Epidermal melanocyte (primary cell): ENCODE measurements around the gene GNAI2.
"Not testable (repeated sequence)": the region's sequence is repeated elsewhere in the genome, so short reads cannot be mapped to it uniquely, and the experiment has no call there.

Experiments
- DNase-seq: peaks from one replicate; pipeline ENCODE4 v3.0.0; 2011; ENCODE audit warnings: low spot score; ENCODE audit not compliant: insufficient read length

GNAI2 gene

DNA sequence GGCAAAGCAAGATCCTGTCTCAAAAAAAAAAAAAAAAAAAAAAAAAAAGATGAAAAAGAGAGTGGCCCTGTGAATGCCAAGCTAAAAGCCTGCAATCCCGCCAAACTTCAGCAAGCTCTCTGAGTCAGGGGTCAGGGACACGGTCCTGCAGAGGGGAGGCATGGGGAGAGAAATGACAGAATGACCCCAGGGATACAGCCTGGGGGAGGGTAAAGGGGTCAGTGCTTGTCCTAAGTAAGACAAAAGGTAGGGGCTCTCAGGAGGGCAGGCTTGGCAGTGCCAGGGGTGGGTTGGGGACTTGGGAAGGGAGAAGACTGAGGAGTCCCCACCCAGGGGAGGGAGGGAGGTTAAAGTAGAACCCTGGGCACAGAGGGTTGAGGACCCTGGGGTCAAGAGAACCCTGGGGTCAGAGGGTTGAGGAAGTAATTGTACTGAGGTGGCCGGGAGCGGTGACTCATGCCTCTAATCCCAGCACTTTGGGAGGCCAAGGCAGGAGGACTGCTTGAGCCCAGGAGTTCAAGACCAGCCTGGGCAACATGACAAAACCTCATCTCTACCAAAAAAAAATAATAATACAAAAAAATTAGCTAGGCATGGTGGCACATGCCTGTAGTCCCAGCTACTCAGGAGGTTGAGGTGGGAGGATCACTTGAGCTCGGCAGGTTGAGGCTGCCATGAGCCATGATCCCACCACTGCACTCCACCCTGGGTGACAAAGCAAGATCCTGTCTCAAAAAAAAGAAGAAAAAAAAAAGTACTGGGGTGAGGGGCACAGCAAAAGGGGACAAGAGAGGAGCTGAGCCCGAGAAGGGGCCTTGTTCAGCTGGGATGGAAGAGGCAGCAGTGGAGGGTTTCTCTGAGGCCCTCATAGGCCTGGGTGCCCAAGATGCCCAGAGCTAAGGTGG lies 27.7 kb downstream of the GNAI2 start:
- no peak for DNase-seq

DNA sequence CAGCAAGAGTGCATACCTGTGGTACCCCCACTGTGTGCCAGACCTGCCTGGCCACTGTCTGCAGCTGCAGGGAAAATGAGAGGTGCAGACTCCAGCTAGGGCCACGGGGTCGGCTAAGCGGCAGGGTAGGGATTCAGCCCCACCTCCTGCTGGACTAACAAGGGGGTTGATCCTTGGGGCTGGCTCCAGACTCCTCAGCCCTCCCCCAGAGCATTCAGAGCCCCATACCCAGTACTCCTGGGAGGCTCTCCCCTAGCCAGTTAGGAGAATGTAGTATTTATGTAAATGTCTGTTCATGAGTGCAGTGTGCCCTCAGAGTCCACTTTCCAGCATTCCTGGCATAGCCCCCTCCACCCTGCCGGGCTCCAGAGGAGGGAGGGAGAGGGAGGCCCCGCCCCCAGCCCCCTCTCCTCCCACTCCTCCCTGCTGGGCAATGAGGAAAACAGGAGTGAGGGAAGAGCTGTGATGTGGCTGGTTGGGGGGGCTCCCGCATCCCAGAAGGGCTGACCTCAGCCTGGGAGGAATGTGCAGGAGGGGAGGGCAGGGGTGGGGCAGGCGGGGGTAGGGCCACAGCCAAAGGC lies 28.5 kb downstream of the GNAI2 start:
- DNase-seq, result peak; percentile 85

DNA sequence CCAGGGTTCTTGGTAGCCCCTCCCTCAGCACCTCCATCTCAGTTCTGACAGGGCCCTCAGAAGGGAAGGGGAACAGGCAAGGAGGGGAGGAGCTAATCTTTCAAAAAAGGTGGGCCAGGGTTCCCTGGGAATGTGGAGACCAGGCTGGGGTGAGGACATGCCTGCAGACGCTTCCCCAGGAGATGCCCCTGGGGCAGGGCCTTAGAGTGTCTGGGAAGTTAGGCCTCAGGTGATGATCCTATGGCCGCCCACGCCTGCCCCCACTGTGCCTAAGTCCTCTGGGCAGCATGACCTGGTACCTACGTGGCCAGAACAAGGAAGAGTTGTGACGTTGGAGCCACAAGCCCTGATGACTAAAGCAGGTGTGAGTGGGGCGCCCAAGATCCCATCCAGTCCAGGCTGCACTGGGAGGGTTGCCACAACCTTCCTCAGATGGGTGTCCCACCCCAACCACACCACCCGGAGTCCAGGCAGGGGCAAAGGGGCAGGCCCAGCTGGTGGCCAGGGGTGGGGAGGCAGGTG lies 29.0 kb downstream of the GNAI2 start:
- DNase-seq, result no peak

DNA sequence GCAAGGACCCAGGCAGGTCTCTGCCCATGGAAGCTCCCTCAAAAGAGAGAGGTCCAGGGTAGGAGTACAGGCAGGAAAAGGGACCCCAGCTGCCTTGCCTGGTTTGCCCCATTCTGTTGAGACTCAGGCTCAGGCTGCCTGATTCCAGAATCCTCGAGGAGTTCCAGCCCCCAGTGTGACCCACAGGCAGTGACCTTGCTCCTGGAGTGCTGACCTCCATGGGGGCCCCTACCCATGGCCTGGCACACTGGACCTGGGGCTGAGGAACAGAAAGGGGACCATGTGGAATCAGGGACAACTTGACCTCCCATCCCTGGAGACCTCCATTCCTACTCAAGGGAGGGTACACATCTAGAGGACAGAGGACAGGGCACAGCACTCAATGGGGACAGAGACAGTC lies 29.6 kb downstream of the GNAI2 start:
- DNase-seq, result no peak

DNA sequence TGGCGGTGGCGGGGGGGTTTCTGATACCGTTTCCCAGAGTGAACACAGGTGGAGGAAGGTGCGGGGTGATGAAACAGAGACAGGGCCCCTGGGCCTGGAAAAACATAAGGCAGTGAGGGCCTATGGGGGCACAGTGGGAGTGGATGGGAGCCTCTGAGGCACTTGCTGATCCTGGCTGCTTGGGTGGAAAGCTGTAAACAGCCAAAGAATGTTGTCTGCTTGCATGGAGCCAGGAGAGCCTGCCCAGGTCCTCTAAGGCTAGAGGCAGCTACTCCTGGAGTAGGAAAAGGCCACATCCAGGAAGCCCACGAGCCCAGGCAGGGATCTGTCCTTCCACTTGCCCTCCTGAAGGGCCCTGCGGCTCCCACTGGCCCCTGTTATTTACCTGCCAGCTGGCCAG lies 30.0 kb downstream of the GNAI2 start:
- DNase-seq, result no peak

DNA sequence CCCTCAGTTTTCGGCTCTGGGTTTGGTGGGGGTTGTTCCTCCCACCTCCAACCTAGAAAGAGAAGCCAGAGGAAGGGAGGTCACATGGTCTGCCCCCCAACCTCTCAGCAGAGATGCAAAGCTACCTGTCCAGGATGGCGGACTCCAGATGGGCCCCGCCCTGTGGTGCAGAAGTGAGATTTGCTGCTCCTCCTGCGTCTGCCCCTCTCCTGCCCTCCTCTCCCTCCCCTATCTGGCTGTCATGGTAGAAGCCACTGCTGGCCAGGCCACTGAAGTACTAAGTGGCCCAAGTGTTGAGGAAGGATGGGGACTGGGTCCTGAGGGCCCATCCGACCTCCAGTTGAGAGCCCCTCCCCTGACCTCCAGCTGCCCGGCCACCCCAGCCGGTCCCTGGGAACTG lies 30.8 kb downstream of the GNAI2 start:
- no peak for DNase-seq

DNA sequence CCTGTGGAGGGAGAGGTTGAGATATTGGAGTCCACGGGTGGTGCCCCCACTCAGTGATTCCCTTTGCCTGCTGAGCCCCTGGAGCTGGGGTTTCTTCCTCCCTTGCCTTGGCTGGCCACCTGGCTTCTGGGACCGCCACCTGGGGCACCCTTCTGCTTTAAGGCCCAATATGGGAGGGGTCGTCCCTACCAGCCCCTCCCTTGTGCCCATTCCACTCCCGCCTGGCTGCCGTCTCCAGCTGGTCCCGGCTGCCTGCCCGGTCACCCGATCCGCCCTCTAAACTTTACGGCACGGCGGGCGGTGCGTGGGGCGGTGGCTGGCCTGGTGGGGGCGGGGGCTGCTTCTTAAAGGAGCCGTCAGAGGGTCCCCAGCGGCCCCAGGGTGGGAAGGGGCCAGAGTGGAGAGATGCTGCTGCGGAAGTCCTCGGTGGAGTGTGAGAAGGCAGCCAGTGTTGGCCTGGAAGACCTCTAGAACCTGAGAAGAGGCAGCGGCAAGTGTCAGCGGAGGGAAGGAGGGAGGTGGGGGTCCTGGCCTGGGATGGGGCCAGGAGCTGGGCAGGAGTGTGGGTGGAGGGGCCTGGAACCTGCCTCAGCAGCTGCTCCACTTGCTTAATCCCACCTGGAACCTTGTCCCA lies 31.4 kb downstream of the GNAI2 start:
- DNase-seq, result no peak

DNA sequence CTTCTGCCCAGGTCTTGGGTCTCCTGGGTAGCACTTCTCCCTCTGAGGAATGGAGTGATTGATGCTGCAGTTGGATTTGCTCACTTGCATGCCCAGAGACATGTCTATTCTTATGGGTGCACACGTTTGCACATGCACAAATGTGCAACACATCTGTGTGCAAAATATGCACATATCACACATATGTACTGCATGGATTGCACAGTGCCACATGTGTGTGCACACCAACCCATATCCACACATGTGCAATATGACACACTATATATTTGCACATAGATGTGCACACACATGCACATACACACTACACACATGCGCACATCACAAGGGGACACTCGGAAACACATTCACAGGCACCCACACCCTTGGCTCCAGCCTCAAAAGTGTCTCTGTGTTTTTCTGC lies 32.3 kb downstream of the GNAI2 start:
- no peak for DNase-seq

DNA sequence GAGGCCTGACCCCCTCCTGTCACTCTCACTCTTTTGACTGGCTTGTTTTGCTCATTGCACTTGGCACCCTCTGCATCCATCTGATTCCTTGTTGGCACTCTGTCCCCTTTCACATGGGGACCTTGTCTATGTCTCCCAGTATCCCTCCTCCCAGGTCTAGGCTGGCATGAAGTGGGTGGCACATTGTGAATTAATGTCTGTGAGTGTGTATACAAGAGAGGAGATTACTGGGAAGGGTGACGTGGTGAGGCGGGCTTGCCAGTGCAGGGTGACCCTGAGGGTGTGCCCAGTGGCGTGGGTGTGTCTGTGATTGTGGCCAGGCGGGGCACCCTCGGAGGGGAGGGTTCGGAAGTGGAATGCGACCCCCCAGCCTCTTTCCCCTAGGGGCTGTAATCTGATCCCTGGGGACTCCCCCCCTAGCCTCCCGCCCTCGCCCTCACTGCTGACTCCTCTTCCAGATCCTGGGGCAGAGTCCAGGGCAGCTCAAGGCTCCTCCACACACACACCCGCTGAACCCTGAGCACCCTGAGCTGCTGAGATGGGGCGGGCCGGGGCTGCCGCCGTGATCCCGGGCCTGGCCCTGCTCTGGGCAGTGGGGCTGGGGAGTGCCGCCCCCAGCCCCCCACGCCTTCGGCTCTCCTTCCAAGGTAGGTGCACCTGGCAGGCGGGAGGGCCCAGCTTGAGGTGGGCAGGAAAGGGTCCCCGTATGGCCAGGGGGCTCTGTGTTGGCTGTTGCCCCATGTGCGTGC lies 32.9 kb downstream of the GNAI2 start, which contains the start of gene SEMA3B:
SEMA3B (plus strand) TSS at position 445 of the 749 bp plus-strand sequence; CDS start at position 539, 94 bp downstream.
- DNase-seq, result no peak

DNA sequence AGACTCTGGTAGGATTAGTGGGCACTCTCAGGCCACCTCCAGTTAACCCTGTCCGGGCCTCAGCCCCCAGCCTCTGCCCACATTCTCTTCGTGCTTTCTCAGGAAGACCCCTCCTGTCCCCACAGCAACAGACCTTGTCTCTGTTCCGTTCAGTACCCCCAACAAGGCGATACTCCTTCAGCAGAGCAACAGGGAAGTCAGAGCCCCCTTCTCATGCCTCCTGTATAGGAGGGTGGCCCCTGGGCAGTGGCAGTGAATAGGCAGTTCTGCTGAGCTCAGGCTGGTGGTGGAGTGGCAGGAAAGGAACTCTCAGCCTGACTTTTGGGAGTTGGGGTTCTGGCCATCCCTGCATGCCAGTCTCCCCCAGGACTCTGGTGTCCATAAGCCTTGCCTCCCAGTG lies 33.5 kb downstream of the GNAI2 start:
- DNase-seq, result no peak

DNA sequence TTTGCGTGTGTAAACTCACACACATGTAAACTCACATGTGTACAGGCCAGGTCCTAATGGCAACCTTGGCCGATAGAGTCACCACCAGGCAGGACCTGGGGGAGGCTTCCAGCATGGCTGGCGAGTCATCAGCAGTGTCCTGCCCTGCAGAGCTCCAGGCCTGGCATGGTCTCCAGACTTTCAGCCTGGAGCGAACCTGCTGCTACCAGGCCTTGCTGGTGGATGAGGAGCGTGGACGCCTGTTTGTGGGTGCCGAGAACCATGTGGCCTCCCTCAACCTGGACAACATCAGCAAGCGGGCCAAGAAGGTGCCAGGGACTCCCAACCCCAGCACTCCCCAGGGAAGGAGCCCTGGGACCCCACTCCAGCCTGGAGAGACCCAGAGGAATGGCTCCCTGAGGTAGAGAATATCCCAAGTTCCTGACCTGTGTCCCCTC lies 34.0 kb downstream of the GNAI2 start:
- DNase-seq, result no peak

DNA sequence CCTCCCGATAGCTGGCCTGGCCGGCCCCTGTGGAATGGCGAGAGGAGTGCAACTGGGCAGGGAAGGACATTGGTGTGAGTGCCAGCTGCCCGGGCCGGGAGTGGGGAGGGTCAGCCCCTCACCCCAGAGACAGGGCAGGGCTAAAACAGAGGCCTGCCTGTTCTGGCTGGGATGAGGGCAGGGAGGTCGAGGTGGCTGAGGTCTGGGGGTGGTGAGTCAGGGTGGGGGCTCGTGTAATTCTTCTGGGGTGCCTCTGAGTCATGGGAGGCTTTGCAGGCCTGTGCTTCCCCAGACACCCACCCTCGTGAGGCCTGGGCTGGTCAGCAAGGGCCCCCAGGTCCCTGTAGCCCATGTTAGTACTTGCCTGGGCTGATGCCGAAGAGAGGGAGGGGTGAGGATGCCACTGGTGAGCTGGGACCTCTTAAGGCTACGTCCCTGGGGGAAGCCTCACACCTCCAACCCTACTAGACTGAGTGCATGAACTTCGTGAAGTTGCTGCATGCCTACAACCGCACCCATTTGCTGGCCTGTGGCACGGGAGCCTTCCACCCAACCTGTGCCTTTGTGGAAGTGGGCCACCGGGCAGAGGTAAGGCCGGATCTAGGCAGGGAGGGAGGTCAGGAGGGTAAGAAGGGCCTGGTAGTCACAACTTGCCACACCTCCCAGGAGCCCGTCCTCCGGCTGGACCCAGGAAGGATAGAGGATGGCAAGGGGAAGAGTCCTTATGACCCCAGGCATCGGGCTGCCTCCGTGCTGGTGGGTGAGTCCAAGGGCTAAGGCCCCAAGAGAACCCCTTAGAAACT lies 34.6 kb downstream of the GNAI2 start:
- DNase-seq, result no peak

DNA sequence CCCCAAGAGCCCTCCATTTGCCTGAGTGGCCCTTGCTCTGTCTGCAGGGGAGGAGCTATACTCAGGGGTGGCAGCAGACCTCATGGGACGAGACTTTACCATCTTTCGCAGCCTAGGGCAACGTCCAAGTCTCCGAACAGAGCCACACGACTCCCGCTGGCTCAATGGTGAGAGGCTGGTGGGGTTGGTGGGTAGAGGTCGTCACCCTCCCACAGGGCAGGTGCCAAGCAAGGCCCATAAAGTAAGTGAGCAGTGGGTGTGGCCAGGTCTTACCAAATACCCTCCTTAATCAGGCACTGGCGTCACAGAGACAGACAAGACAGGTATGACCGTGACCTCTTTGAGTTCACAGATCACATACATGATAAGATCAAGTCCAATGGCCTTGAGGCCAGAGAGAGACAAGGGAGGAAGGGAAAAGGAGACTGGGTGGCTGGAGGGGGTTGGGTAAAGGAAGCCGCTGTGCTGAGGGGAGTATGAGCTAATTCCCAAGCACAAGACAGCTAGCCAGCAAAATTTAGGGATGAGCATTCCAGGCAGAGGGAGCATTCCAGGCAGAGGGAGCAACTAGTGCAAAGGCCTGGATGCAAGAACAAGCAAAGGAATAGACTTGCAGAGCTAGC lies 35.4 kb downstream of the GNAI2 start:
- no peak for DNase-seq

DNA sequence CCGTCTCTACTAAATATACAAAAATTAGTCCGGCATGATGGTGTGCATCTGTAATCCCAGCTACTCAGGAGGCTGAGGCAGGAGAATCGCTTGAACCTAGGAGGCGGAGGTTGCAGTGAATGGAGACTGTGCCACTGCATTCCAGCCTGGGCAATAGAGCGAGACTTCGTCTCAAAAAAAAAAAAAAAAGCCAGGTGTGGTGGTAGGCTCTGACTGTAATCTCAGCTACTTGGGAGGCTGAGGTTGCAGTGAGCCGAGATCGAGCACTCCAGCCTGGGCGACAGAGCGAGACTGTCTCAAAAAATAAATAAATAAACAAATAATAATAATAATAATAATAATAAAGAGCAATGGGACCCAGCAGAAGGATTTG lies 36.5 kb downstream of the GNAI2 start:
- not testable (repeated sequence) for DNase-seq

DNA sequence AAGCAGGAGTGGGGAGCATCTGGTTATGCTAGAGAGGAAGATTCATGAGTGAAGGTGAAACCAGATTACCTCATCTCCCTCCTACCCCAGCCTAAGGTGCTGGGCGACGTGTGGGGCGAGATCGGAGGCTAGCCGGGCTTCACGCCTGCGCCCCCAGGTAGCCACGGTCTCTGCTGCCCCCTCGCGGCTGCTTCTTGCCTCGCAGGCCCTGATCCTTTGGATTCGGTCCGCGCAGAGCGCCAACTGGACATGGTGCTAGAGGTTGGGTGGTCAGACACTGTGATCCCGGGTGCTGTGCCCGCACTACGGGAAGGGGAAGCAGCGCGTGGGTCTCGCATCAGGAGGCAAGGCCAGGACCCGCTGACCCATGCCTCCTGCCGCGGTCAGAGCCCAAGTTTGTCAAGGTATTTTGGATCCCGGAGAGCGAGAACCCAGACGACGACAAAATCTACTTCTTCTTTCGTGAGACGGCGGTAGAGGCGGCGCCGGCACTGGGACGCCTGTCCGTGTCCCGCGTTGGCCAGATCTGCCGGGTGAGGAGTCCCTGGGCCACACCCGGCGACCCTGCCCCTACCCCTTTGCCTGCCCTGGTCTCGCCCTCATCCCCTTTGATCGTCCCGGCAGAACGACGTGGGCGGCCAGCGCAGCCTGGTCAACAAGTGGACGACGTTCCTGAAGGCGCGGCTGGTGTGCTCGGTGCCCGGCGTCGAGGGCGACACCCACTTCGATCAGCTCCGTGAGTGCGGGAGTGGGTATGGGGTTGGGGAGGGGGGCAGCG lies 37.1 kb downstream of the GNAI2 start:
- DNase-seq, result peak; percentile 97

DNA sequence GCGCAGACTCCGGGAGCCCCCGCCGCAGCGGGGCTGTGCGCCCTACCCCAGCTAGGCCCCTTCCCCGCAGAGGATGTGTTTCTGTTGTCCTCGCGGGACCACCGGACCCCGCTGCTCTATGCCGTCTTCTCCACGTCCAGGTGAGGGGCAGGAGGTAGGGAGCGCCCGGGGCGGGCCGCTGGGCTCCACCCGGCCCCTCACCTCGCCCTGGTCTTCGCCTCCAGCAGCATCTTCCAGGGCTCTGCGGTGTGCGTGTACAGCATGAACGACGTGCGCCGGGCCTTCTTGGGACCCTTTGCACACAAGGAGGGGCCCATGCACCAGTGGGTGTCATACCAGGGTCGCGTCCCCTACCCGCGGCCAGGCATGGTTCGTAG lies 37.7 kb downstream of the GNAI2 start:
- DNase-seq, result no peak

DNA sequence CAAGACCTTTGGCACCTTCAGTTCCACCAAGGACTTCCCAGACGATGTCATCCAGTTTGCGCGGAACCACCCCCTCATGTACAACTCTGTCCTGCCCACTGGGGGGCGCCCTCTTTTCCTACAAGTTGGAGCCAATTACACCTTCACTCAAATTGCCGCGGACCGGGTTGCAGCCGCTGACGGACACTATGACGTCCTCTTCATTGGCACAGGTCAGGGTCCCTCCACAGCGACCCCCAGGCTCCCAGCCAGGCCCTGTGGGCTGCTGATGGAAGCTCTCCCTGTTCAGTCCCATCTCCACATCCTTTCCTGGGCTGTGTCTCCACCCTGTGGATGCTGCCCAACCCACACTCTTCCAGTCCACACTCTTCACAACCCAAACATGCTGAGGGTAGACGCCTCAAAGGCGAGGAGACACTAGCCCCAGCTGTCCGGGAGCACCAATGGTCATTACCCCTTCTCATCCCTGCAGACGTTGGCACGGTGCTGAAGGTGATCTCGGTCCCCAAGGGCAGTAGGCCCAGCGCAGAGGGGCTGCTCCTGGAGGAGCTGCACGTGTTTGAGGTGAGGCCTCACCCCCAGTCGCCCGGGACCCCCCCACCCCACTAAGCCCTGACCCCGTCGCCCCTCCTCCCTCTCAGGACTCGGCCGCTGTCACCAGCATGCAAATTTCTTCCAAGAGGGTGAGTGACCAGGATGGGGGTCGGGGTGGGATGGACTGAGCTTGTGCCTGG lies 38.5 kb downstream of the GNAI2 start:
- no peak for DNase-seq

DNA sequence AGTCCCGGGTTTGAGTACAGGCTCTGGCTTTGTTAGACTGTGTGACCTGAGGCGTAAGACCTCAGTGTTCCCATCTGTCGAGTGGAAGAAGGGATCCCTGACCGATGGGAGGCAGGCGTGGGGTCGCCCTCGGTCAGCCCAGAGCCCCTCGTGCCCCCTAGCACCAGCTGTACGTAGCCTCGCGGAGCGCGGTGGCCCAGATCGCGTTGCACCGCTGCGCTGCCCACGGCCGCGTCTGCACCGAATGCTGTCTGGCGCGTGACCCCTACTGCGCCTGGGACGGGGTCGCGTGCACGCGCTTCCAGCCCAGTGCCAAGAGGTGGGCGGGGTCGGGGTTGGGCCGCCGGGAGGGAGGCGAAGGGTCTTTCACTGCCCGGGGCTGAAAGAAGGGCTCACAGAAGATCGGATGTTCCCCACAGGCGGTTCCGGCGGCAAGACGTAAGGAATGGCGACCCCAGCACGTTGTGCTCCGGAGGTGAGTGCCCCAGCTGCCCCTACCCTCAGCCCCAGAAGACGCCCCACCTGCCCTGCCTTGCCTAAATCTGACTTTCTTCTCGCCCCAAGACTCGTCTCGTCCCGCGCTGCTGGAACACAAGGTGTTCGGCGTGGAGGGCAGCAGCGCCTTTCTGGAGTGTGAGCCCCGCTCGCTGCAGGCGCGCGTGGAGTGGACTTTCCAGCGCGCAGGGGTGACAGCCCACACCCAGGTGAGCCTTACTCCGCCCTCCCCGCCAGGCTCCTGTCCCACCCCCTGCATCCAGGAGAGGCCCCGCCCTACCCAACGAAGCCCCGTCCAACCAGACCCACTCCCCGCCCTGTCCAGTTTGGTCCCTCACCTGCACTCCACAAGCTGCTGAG lies 39.4 kb downstream of the GNAI2 start:
- no peak for DNase-seq
